ENCODE results near the gene TCF19.

The TCF19 gene

GRCh38 chr6:31128093-31128676 is 30.2 kb upstream of the TCF19 start:
- DNase-seq: peak; percentile 74

- no peak for DNase-seq
Observed at GRCh38 chr6:31129130-31129529, 29.3 kb upstream of the TCF19 start.

GRCh38 chr6:31130751-31131150 is 27.6 kb upstream of the TCF19 start:
- no peak for DNase-seq

GRCh38 chr6:31131595-31131994 is 26.8 kb upstream of the TCF19 start:
- no peak for DNase-seq

- no peak for DNase-seq
Observed at GRCh38 chr6:31132806-31133205, 25.6 kb upstream of the TCF19 start.

- no peak for DNase-seq
Observed at GRCh38 chr6:31135710-31136109, 22.7 kb upstream of the TCF19 start.

GRCh38 chr6:31138982-31139381 is 19.4 kb upstream of the TCF19 start, which contains the start of gene PSORS1C2:
TSS of gene PSORS1C2 (minus strand) at chr6:31139066. CDS start at chr6:31139026, 40 bp downstream.
- no peak for DNase-seq

GRCh38 chr6:31139599-31139998 is 18.8 kb upstream of the TCF19 start:
- DNase-seq: no peak

- no peak for DNase-seq
Observed at GRCh38 chr6:31140643-31141042, 17.7 kb upstream of the TCF19 start.

- no peak for DNase-seq
Observed at GRCh38 chr6:31142361-31142761, 16.0 kb upstream of the TCF19 start.

- no peak for DNase-seq
Observed at GRCh38 chr6:31143148-31143547, 15.2 kb upstream of the TCF19 start.

- no peak for DNase-seq
Observed at GRCh38 chr6:31144296-31144969, 14.0 kb upstream of the TCF19 start.

GRCh38 chr6:31144970-31145340 is 13.4 kb upstream of the TCF19 start:
- DNase-seq: no peak

GRCh38 chr6:31145386-31145785 is 13.0 kb upstream of the TCF19 start:
- DNase-seq: no peak

- no peak for DNase-seq
Observed at GRCh38 chr6:31149827-31150447, 8.5 kb upstream of the TCF19 start.

- DNase-seq: no peak
Observed at GRCh38 chr6:31152781-31153180, 5.6 kb upstream of the TCF19 start.

GRCh38 chr6:31154436-31154835 is 4.0 kb upstream of the TCF19 start:
- no peak for DNase-seq

- DNase-seq: no peak
Observed at GRCh38 chr6:31156641-31157040, 1.7 kb upstream of the TCF19 start.

- DNase-seq: no peak
Observed at GRCh38 chr6:31157513-31158139, 763 bp upstream of the TCF19 start, which contains the start of gene CCHCR1. TSS of gene CCHCR1 (minus strand) at chr6:31157802. CDS start at chr6:31157600, 202 bp downstream.

GRCh38 chr6:31158863-31159855 is 770 bp downstream of the TCF19 start:
- DNase-seq: peak; percentile 30

- no peak for DNase-seq
Observed at GRCh38 chr6:31161216-31162126, 3.1 kb downstream of the TCF19 start.
